HG03571 (cell line): Measurements from ENCODE around the gene ATN1.

Experiments used
- ATAC-seq: cut with Tn5 transposase; IDR thresholded peaks from one replicate; pipeline ENCODE4 v1.9.1; 2021; ENCODE audit not compliant: unreplicated experiment

The ATN1 gene

GRCh38 chr12:6925540-6926279 lies 2.0 kb upstream of the ATN1 start:
- no peak for ATAC-seq

DNA sequence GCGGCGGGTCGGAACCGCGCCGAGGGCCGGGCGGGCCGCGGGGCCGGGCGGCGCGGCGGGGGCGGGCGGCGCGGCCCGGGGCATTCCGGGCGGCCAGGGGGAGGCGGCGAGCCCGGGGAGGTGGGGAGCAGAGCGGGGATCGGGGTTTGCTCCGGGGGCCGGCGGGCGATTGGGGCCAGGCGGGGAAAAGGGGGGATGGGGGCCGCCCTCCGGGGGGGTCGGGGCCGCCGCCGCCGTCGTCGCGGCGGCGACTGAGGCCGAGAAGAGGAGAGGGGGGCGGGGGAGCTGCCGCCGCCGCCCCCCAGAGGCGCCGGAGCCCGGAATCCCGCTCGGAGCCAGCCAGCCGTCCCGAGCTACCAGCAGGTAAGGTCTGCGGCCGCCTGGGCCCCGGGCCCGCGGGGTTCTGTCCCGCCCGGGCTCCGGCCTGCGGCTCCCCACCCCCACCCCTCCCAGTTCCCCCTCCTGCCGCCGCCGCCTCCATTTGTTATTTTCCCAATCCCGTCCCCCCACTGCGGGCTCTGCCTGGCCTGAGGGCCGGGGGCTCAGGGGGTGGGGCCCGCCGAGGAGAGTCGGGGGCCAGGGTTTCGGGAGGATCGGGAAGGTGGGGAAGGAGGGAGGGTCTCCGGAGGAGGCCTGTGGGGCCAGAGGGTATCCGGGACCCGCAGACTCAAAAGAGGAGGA lies 403 bp downstream of the ATN1 start:
- ATAC-seq = no peak

GRCh38 chr12:6928703-6929407 lies 1.1 kb downstream of the ATN1 start:
- no peak for ATAC-seq

GRCh38 chr12:6929466-6930452 lies 2.0 kb downstream of the ATN1 start:
- ATAC-seq = no peak

DNA sequence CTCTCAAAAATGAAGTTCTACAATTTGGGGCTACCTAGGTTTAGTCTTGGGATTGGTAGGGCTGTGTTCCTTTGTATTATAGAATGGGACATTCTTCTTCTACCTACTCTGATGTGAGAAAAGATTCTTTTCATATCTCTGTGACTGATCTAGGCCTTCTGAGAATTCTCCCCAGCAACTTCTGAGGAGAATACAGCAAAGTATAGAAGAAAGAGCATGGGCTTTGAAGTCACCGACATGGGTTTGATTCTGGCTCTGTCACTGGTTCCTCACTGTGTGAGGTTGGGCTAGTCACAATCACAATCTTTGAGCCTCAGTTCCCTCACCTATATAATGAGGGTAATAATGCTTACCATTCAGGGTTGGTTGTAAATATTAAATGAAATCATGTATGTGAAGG lies 5.0 kb downstream of the ATN1 start:
- ATAC-seq = no peak

- ATAC-seq = no peak
Measured at GRCh38 chr12:6934110-6934509, 6.4 kb downstream of the ATN1 start.

DNA sequence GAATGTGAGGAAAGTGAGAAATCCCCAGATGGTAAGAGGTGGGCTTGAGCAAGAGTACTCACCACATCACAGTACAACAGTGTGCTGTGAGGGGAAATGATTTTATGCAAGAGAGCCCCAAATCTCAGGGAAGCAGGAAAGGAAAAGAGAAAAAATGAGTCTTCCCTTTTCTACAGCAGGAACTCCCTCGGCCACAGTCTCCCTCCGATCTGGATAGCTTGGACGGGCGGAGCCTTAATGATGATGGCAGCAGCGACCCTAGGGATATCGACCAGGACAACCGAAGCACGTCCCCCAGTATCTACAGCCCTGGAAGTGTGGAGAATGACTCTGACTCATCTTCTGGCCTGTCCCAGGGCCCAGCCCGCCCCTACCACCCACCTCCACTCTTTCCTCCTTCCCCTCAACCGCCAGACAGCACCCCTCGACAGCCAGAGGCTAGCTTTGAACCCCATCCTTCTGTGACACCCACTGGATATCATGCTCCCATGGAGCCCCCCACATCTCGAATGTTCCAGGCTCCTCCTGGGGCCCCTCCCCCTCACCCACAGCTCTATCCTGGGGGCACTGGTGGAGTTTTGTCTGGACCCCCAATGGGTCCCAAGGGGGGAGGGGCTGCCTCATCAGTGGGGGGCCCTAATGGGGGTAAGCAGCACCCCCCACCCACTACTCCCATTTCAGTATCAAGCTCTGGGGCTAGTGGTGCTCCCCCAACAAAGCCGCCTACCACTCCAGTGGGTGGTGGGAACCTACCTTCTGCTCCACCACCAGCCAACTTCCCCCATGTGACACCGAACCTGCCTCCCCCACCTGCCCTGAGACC lies 7.8 kb downstream of the ATN1 start:
- no peak for ATAC-seq

DNA sequence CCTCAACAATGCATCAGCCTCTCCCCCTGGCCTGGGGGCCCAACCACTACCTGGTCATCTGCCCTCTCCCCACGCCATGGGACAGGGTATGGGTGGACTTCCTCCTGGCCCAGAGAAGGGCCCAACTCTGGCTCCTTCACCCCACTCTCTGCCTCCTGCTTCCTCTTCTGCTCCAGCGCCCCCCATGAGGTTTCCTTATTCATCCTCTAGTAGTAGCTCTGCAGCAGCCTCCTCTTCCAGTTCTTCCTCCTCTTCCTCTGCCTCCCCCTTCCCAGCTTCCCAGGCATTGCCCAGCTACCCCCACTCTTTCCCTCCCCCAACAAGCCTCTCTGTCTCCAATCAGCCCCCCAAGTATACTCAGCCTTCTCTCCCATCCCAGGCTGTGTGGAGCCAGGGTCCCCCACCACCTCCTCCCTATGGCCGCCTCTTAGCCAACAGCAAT lies 8.5 kb downstream of the ATN1 start:
- ATAC-seq = no peak

- peak; percentile 1 for ATAC-seq
Measured at GRCh38 chr12:6936636-6937480, 9.1 kb downstream of the ATN1 start.

DNA sequence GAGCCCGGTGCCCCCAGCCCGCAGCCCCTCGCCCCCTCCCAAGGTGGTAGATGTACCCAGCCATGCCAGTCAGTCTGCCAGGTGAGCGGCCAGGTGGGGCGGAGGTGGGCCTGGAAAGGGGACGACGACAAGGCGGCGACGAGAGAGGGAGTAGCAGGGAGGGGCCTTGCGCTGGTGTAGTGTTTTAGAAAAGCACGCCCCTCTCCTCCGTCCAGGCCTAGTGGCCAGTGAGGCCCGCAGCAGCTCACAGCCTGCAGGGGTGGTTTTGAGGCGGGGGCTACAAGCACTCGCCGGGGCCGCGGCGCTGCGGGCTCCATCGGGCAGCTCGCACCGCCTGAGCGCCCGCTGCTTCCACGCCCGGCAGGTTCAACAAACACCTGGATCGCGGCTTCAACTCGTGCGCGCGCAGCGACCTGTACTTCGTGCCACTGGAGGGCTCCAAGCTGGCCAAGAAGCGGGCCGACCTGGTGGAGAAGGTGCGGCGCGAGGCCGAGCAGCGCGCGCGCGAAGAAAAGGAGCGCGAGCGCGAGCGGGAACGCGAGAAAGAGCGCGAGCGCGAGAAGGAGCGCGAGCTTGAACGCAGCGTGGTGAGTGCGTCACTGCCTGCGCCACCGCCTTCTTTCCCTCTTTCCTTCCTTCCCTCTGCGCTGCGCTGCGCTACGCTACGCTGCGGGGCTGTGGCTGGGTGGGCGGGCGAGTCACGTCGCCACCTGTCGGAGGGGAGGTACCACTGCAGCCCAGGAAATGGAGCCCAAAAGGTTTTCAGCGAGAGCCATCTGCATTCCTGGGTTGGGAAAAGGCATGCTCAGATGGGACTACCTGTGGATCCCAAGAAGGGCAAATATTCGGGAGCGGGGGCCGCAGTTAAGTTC lies 10.0 kb downstream of the ATN1 start:
- peak; percentile 79 for ATAC-seq

- ATAC-seq = no peak
Measured at GRCh38 chr12:6938353-6939190, 10.8 kb downstream of the ATN1 start.

GRCh38 chr12:6939191-6939540 lies 11.4 kb downstream of the ATN1 start:
- ATAC-seq = no peak

- no peak for ATAC-seq
Measured at GRCh38 chr12:6941267-6941666, 13.5 kb downstream of the ATN1 start.

- no peak for ATAC-seq
Measured at GRCh38 chr12:6941782-6942181, 14.0 kb downstream of the ATN1 start.

DNA sequence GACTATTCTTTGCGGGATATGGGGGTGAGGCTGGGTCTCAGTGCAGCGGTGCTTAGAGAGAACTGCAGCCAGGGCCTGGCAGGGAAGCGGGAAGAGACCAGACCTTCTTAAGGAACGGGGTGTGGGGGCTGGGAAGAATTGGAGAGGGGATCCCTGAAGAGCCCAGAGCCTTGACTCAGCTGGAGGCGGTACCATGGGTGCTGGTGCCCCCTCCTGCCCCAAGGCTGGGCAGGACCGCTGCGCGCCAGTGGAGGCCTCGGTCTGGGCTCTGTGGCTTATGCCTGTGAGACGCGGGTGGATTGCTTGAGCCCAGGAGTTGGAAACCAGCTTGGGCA lies 14.5 kb downstream of the ATN1 start:
- no peak for ATAC-seq

DNA sequence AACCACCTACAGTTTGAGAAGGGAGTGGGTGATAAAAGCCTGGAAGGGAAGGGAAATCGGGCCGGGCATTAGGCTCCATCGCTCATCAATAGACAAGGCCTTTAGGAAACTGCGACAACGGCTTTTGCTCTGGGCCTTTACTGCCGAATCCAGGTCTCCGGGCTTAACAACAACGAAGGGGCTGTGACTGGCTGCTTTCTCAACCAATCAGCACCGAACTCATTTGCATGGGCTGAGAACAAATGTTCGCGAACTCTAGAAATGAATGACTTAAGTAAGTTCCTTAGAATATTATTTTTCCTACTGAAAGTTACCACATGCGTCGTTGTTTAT lies 15.6 kb downstream of the ATN1 start:
- peak; percentile 24 for ATAC-seq

GRCh38 chr12:6943722-6944380 lies 16.1 kb downstream of the ATN1 start, which contains the start of the genes C12orf57 and RNU7-1:
Gene C12orf57, plus strand, starts transcription at chr12:6944022. Its CDS starts 100 bp downstream, at chr12:6944122.
Gene RNU7-1, plus strand, starts transcription at chr12:6943816.
- ATAC-seq = peak; percentile 23
